Fibroblast of peridontal ligament (primary cell): ENCODE measurements around the gene CAMSAP1.

ENCODE experiments used
- DNase-seq: peaks from one replicate; pipeline ENCODE4 v3.0.0-alpha.2; 2010; ENCODE audit errors: extremely low read depth

CAMSAP1 gene

GRCh38 chr9:135793221-135794056 lies 113.9 kb downstream of the CAMSAP1 start:
- DNase-seq, result no peak

- DNase-seq, result no peak
These were observed 114.8 kb downstream of the CAMSAP1 start for GRCh38 chr9:135792268-135793128.

GRCh38 chr9:135791431-135792267 lies 115.7 kb downstream of the CAMSAP1 start:
- DNase-seq, result no peak

- DNase-seq, result no peak
These were observed 116.5 kb downstream of the CAMSAP1 start for GRCh38 chr9:135790850-135791249.

- no peak for DNase-seq
These were observed 117.0 kb downstream of the CAMSAP1 start for GRCh38 chr9:135790356-135790755.

- no peak for DNase-seq
These were observed 117.5 kb downstream of the CAMSAP1 start for GRCh38 chr9:135789838-135790291.

- no peak for DNase-seq
These were observed 118.6 kb downstream of the CAMSAP1 start for GRCh38 chr9:135788576-135789300.

- no peak for DNase-seq
These were observed 119.4 kb downstream of the CAMSAP1 start for GRCh38 chr9:135787776-135788575.

GRCh38 chr9:135787317-135787716 lies 120.0 kb downstream of the CAMSAP1 start:
- DNase-seq, result no peak

GRCh38 chr9:135786146-135786690 lies 121.1 kb downstream of the CAMSAP1 start:
- no peak for DNase-seq

GRCh38 chr9:135785013-135785575 lies 122.3 kb downstream of the CAMSAP1 start:
- no peak for DNase-seq

- DNase-seq, result no peak
These were observed 123.7 kb downstream of the CAMSAP1 start for GRCh38 chr9:135783540-135784245.

GRCh38 chr9:135782946-135783345 lies 124.4 kb downstream of the CAMSAP1 start:
- DNase-seq, result no peak

- no peak for DNase-seq
These were observed 126.7 kb downstream of the CAMSAP1 start for GRCh38 chr9:135780626-135781025.

GRCh38 chr9:135780086-135780485 lies 127.3 kb downstream of the CAMSAP1 start:
- DNase-seq, result no peak

- DNase-seq, result no peak
These were observed 127.8 kb downstream of the CAMSAP1 start for GRCh38 chr9:135779571-135779970.

GRCh38 chr9:135778421-135778820 lies 128.9 kb downstream of the CAMSAP1 start:
- no peak for DNase-seq

GRCh38 chr9:135777623-135778177 lies 129.6 kb downstream of the CAMSAP1 start:
- no peak for DNase-seq
